GM19025 (cell line): ENCODE results near the gene SERP1.

Experiments used
- ATAC-seq: cut with Tn5 transposase; IDR thresholded peaks from one replicate; pipeline ENCODE4 v1.9.1; 2021; ENCODE audit warnings: mild to moderate bottlenecking, low read depth, moderate library complexity; ENCODE audit not compliant: unreplicated experiment

Gene SERP1

GRCh38 chr3:150494411-150494977, 51.8 kb downstream of the SERP1 start:
- no peak for ATAC-seq
